Measurements from ENCODE around the gene ZSCAN5A. TPM values are rescaled to one million over a fixed set of nuclear protein-coding genes. Genes with fewer than 3 reads are reported as not detected.
"Not testable (repeated sequence)": the region's sequence is repeated elsewhere in the genome, so short reads cannot be mapped to it uniquely, and the experiment has no call there.

The ZSCAN5A gene
- total RNA-seq, 4 donors from 2014 or later: 4.7 to 7.9 (median 7.1) TPM

GRCh38 chr19:56258272-56258671 is 56.4 kb downstream of the ZSCAN5A start:
- Histone ChIP-seq H3K9me3 (no peaks in the 10 kb centered on the region), H3K4me3 (no peak overlapping the region), H3K4me1 (no peaks in the 10 kb centered on the region), H3K36me3 (no peaks in the 10 kb centered on the region), H3K27me3 (no peaks in the 10 kb centered on the region), H3K27ac (no peak overlapping the region)
- WGBS: 87% methylated on average over 9 of the region's 12 CpGs
- DNase-seq (ENCODE audit: low spot score in 2 of 2): no peak
- TF ChIP-seq CTCF (IDR thresholded peaks at IDR 0.05): no peak
- no peak for TF ChIP-seq POLR2A (IDR thresholded peaks at IDR 0.05)
- TF ChIP-seq POLR2AphosphoS5 (IDR thresholded peaks at IDR 0.05): no peak
- no peak for TF ChIP-seq EP300 (IDR thresholded peaks at IDR 0.05)

- no peak for TF ChIP-seq POLR2AphosphoS5 (IDR thresholded peaks at IDR 0.05)
- TF ChIP-seq CTCF (IDR thresholded peaks at IDR 0.05): no peak
- TF ChIP-seq EP300 (IDR thresholded peaks at IDR 0.05): no peak
- TF ChIP-seq POLR2A (IDR thresholded peaks at IDR 0.05): no peak
- WGBS: 40% methylated on average over 5 of the region's 5 CpGs
- Histone ChIP-seq H3K27ac (no peak overlapping the region), H3K9me3 (no peaks in the 10 kb centered on the region), H3K36me3 (no peaks in the 10 kb centered on the region), H3K4me1 (no peaks in the 10 kb centered on the region), H3K27me3 (no peaks in the 10 kb centered on the region), H3K4me3 (no peak overlapping the region)
- DNase-seq (ENCODE audit: low spot score in 2 of 2): no peak
Observed at GRCh38 chr19:56253737-56254136, 60.9 kb downstream of the ZSCAN5A start.

- Histone ChIP-seq H3K27me3 (no peaks in the 10 kb centered on the region), H3K4me3 (no peak overlapping the region), H3K4me1 (no peaks in the 10 kb centered on the region), H3K36me3 (no peaks in the 10 kb centered on the region), H3K9me3 (no peaks in the 10 kb centered on the region), H3K27ac (no peak overlapping the region)
- 38% methylated on average over 10 of the region's 10 CpGs for WGBS
- peak; percentile 75 to 86 for DNase-seq (ENCODE audit: low spot score in 2 of 2)
- TF ChIP-seq POLR2A (IDR thresholded peaks at IDR 0.05) (no peak), EP300 (IDR thresholded peaks at IDR 0.05) (no peak), POLR2AphosphoS5 (IDR thresholded peaks at IDR 0.05) (no peak), CTCF (IDR thresholded peaks at IDR 0.05) (peak; percentile 20 to 88)
Observed at GRCh38 chr19:56252699-56253422, 61.8 kb downstream of the ZSCAN5A start.

GRCh38 chr19:56248736-56249338 is 65.8 kb downstream of the ZSCAN5A start:
- H3K36me3 ChIP-seq; H3K27me3 ChIP-seq; H3K27ac ChIP-seq; H3K9me3 ChIP-seq; H3K4me3 ChIP-seq; H3K4me1 ChIP-seq; DNase-seq (ENCODE audit: low spot score in 2 of 2): not testable (repeated sequence)
- 90% methylated on average over 8 of the region's 8 CpGs for WGBS

- H3K27ac ChIP-seq; H3K4me3 ChIP-seq; H3K27me3 ChIP-seq; H3K4me1 ChIP-seq; DNase-seq (ENCODE audit: low spot score in 2 of 2); H3K36me3 ChIP-seq; H3K9me3 ChIP-seq: not testable (repeated sequence)
- 64% methylated on average over 4 of the region's 4 CpGs for WGBS
Observed at GRCh38 chr19:56245764-56246163, 68.9 kb downstream of the ZSCAN5A start.

- no peaks in the 10 kb centered on the region for H3K9me3 ChIP-seq
- H3K4me1 ChIP-seq: no peaks in the 10 kb centered on the region
- H3K27ac ChIP-seq: no peak overlapping the region
- TF ChIP-seq CTCF (IDR thresholded peaks at IDR 0.05) (no peak), POLR2A (IDR thresholded peaks at IDR 0.05) (no peak), POLR2AphosphoS5 (IDR thresholded peaks at IDR 0.05) (no peak), EP300 (IDR thresholded peaks at IDR 0.05) (no peak)
- no peaks in the 10 kb centered on the region for H3K36me3 ChIP-seq
- H3K4me3 ChIP-seq: no peak overlapping the region
- no peak for DNase-seq (ENCODE audit: low spot score in 2 of 2)
- WGBS: 90% methylated on average over 7 of the region's 7 CpGs
- no peaks in the 10 kb centered on the region for H3K27me3 ChIP-seq
Observed at GRCh38 chr19:56245121-56245740, 69.4 kb downstream of the ZSCAN5A start.
